ENCODE results near the gene SSUH2.
"Not testable (repeated sequence)": the region's sequence is repeated elsewhere in the genome, so short reads cannot be mapped to it uniquely, and the experiment has no call there.

SSUH2 gene

GRCh38 chr3:8608041-8608790, 36.4 kb downstream of the SSUH2 start:
- DNase-seq, result no peak

GRCh38 chr3:8607234-8608040, 37.2 kb downstream of the SSUH2 start:
- peak; percentile 3 to 33 for DNase-seq

- no peak for DNase-seq
Observed at GRCh38 chr3:8606701-8607231, 37.8 kb downstream of the SSUH2 start.

GRCh38 chr3:8604988-8605387, 39.6 kb downstream of the SSUH2 start:
- no peak for DNase-seq

- no peak for DNase-seq
Observed at GRCh38 chr3:8604006-8604405, 40.6 kb downstream of the SSUH2 start.

- no peak for DNase-seq
Observed at GRCh38 chr3:8603115-8603710, 41.4 kb downstream of the SSUH2 start.

- no peak for DNase-seq
Observed at GRCh38 chr3:8600457-8600856, 44.1 kb downstream of the SSUH2 start.

GRCh38 chr3:8599146-8599545, 45.5 kb downstream of the SSUH2 start:
- no peak for DNase-seq

GRCh38 chr3:8597219-8597853, 47.3 kb downstream of the SSUH2 start:
- DNase-seq, result no peak

GRCh38 chr3:8596321-8597218, 48.0 kb downstream of the SSUH2 start:
- DNase-seq, result no peak

- DNase-seq, result no peak
Observed at GRCh38 chr3:8595695-8596115, 48.9 kb downstream of the SSUH2 start.

GRCh38 chr3:8595252-8595651, 49.3 kb downstream of the SSUH2 start:
- DNase-seq, result no peak

- DNase-seq, result no peak
Observed at GRCh38 chr3:8593021-8593827, 51.4 kb downstream of the SSUH2 start.

- DNase-seq, result no peak
Observed at GRCh38 chr3:8589880-8590556, 54.6 kb downstream of the SSUH2 start.

- no peak for DNase-seq
Observed at GRCh38 chr3:8584661-8585060, 59.9 kb downstream of the SSUH2 start.

GRCh38 chr3:8581806-8582445, 62.7 kb downstream of the SSUH2 start:
- no peak for DNase-seq

GRCh38 chr3:8581373-8581772, 63.2 kb downstream of the SSUH2 start:
- no peak for DNase-seq

- DNase-seq, result not testable (repeated sequence)
Observed at GRCh38 chr3:8580434-8580833, 64.2 kb downstream of the SSUH2 start.

GRCh38 chr3:8579943-8580342, 64.7 kb downstream of the SSUH2 start:
- DNase-seq, result no peak

GRCh38 chr3:8579096-8579495, 65.5 kb downstream of the SSUH2 start:
- no peak for DNase-seq

Measured in NCI-H526 (cell line).